Measurements from ENCODE around the gene RAB27B. TPM values are rescaled to one million over a fixed set of nuclear protein-coding genes. Genes with fewer than 3 reads are reported as not detected.
A peak's percentile ranks its signal among the peaks of the same experiment; 100 is the strongest.

Gene RAB27B
- total and polyA plus RNA-seq, 7 donors, result 0.03 to 0.20 (median 0.06) TPM; not detected in 1

DNA sequence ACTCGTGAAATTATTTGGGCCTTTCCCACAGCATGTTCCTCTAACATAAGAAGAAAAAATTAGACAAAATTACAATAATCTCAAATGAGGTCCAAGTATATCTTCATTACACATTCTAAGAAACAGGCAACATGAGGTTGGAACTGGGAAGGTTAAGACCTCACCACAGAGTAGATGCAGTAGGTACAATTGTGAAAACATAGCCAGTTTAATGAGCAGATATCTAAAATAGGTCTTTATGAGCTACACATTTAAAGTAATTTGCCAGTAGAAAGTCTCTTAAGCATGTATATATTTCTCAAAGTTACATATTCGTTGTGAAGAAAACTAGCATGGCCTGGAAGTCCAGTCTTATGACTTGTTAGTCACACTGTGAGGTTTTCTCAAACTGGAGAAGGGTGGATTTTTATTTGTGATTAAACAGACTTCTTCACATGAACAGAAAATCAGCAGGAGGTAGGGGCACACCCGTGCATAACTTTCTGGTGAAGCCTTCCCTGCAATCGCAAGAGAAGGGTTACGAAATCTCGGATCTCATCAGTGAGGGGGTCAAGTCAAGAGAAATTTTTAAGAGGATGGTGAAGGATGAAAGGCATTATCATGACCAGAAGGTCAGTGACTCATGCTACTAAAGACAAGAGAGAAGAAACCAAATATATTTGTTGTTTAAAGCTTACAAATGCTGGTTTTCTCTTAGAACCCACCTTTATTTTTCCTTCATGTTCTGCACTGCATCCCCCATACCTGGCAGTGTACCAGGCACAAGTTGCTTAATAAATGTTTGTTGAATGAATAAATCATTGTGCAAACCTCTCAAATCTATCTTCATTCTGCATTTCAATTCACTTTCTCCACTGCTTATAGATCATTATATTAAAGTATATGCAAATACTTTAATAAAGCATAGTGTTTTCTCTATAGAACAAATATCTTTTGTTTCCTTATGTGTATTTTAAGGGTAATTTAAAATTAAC is 5.1 kb upstream of the RAB27B start:
- Histone ChIP-seq H3K36me3 (ENCODE audit: insufficient read depth in 1 of 2, low read depth in 1 of 2) (no peaks in the 10 kb centered on the region), H3K27me3 (ENCODE audit: insufficient read depth in 3 of 3, low read length in 2 of 3) (no peaks in the 10 kb centered on the region), H3K9me3 (no peaks in the 10 kb centered on the region), H3K27ac (no peak overlapping the region), H3K4me3 (no peak overlapping the region), H3K4me1 (no peaks in the 10 kb centered on the region)
- TF ChIP-seq, protein P1, sequence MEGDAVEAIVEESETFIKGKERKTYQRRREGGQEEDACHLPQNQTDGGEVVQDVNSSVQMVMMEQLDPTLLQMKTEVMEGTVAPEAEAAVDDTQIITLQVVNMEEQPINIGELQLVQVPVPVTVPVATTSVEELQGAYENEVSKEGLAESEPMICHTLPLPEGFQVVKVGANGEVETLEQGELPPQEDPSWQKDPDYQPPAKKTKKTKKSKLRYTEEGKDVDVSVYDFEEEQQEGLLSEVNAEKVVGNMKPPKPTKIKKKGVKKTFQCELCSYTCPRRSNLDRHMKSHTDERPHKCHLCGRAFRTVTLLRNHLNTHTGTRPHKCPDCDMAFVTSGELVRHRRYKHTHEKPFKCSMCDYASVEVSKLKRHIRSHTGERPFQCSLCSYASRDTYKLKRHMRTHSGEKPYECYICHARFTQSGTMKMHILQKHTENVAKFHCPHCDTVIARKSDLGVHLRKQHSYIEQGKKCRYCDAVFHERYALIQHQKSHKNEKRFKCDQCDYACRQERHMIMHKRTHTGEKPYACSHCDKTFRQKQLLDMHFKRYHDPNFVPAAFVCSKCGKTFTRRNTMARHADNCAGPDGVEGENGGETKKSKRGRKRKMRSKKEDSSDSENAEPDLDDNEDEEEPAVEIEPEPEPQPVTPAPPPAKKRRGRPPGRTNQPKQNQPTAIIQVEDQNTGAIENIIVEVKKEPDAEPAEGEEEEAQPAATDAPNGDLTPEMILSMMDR (IDR thresholded peaks at IDR 0.05), result no peak
- ATAC-seq, result no peak
- 80 to 83% (median 82%) methylated on average over 6 of the region's 6 CpGs for WGBS, 3 donors
- no peak for DNase-seq
- intact Hi-C loops (cut with DNase I), result no loop called here

DNA sequence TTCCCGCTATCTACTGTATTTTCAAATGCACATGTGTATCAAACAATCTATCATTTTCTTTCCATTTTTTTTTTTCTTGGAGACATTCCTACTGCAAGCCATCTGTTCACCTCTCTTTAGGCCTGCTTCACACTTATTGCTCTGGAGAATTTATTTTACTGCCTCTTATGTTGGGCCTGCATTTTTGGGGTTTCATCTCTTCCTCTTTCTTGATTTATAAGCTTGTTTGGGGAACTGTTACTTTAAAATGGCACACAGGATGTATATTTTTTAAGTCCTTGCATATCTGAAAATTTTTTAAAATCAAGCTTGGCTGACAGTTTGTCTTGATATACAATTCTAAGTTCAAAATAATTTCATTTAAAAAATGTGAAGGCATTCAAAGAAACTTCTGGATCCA is 3.5 kb upstream of the RAB27B start:
- Histone ChIP-seq H3K9me3 (no peaks in the 10 kb centered on the region), H3K36me3 (ENCODE audit: insufficient read depth in 1 of 2, low read depth in 1 of 2) (no peaks in the 10 kb centered on the region), H3K27me3 (ENCODE audit: insufficient read depth in 3 of 3, low read length in 2 of 3) (peaks cover 0 to 2% (median 0%) of the 10 kb centered on the region in 3 donors), H3K4me1 (no peaks in the 10 kb centered on the region), H3K4me3 (no peak overlapping the region), H3K27ac (no peak overlapping the region)
- ATAC-seq (no peak), DNase-seq (no peak)
- TF ChIP-seq, protein P1 (IDR thresholded peaks at IDR 0.05), result no peak
- intact Hi-C loops (cut with DNase I), result no loop called here
- 87 to 96% (median 92%) methylated on average over 1 of the region's 1 CpG for WGBS, 3 donors

DNA sequence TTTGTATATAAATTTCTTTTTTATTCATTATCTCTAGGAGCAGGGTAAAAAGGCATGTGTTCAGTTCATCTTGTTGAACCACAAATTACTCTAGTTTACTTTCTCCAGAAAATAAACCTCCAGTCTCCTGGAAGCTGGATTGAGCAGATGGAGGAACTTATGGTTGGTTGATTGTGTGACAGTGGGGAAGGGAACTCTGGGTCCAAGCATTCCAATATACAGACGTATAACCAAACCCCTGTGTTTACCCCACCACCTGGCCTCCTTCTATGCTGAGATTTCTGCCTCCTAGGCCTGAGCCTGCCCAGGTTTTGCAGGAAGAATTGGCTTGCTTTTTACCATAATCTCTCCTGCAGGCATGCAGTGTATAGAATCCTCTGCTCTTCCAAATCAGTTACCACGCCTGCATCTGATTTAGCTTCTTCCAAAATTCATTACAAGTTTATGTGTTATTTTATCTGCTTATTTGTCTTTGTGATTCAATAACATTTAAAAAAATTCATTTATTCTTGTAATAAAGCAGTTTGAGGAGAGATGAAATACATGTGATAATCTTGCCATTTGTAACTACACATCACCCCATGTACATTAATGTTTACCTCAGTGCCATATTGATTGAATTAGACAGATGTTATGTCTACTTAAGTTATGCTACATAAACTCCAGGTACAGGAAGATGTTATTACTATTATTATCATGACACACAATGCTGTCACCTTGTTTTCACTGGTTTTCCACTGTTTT is 2.5 kb upstream of the RAB27B start:
- intact Hi-C loops (cut with DNase I), result no loop called here
- no peak for DNase-seq
- peaks cover 0 to 5% (median 0%) of the 10 kb centered on the region in 3 donors for H3K27me3 ChIP-seq (ENCODE audit: insufficient read depth in 3 of 3, low read length in 2 of 3)
- H3K4me3 ChIP-seq, result no peak overlapping the region
- no peaks in the 10 kb centered on the region for H3K9me3 ChIP-seq
- no peaks in the 10 kb centered on the region for H3K36me3 ChIP-seq (ENCODE audit: insufficient read depth in 1 of 2, low read depth in 1 of 2)
- no peak for ATAC-seq
- H3K4me1 ChIP-seq, result no peaks in the 10 kb centered on the region
- H3K27ac ChIP-seq, result no peak overlapping the region
- TF ChIP-seq, protein P1 (IDR thresholded peaks at IDR 0.05), result no peak
- 85 to 88% (median 86%) methylated on average over 2 of the region's 2 CpGs for WGBS, 3 donors

DNA sequence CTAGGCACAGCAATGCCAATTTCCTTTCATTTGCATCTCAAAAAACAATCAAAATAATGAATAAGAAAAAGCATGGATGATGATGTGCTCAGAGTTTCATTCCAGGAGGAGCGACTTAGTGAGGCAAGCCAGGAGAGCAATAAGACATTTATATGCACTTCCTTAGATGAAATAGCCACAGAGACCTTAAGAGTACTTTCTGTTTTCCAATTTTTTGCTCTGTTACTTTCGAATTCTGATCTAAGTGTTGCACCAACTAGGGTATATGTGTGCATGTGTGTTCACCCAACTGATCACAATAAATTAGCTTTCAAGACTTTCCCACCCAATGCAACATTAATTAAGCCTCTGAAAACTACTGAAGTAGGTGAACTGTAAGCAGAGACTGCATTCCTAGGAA is 709 bp downstream of the RAB27B start:
- Histone ChIP-seq H3K27ac (no peak overlapping the region), H3K4me1 (no peaks in the 10 kb centered on the region), H3K36me3 (ENCODE audit: insufficient read depth in 1 of 2, low read depth in 1 of 2) (no peaks in the 10 kb centered on the region), H3K9me3 (no peaks in the 10 kb centered on the region), H3K4me3 (peak overlapping the region; percentile 51), H3K27me3 (ENCODE audit: insufficient read depth in 3 of 3, low read length in 2 of 3) (peaks cover 0 to 5% (median 0%) of the 10 kb centered on the region in 3 donors)
- ATAC-seq (no peak), DNase-seq (no peak)
- TF ChIP-seq, protein P1 (IDR thresholded peaks at IDR 0.05), result no peak
- 52 to 62% (median 60%) methylated on average over 2 of the region's 2 CpGs for WGBS, 3 donors
- intact Hi-C loops (cut with DNase I), result no loop called here
